Measurements from ENCODE around the gene CFHR4.
"Not testable (repeated sequence)": the region's sequence is repeated elsewhere in the genome, so short reads cannot be mapped to it uniquely, and the experiment has no call there.

CFHR4 gene

DNA sequence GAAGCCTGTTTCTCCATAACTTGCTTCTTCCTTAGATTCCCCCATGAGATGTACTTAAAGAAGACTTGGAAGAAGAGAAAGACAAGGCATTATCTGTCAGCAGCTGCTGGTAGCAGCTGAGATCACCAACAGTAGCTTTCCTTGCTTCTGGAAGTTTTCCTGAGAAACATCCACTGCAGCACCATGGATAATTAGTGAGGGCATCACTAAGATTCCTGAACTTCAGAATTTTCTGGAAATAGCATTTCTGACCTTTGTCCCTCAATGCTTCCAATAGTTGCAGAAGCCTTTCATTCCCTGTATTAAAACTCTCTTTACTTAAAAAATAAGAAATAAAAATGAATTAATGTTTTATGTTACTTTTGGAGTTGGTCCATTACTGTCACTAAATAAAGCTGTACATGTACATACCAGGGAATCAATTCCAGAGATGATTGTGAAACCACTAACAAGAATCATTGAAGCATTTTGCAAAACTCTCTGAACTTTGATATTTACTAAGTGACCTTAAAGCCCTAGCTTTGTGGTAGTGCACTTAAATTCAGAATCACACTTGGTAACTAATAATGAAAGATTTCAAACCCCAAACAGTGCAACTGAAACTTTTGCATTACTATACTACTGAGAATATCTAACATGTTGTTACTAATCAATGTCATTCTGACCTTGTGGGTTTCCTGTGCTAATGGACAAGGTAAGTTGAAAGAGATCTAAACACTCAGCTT is at the start of gene CFHR4:
Gene CFHR4 (plus strand): TSS at position 538 of the 725 bp plus-strand sequence. CDS start 99 bp downstream, at position 637.
- DNase-seq (ENCODE audit: low read depth in 2 of 2), result no peak

DNA sequence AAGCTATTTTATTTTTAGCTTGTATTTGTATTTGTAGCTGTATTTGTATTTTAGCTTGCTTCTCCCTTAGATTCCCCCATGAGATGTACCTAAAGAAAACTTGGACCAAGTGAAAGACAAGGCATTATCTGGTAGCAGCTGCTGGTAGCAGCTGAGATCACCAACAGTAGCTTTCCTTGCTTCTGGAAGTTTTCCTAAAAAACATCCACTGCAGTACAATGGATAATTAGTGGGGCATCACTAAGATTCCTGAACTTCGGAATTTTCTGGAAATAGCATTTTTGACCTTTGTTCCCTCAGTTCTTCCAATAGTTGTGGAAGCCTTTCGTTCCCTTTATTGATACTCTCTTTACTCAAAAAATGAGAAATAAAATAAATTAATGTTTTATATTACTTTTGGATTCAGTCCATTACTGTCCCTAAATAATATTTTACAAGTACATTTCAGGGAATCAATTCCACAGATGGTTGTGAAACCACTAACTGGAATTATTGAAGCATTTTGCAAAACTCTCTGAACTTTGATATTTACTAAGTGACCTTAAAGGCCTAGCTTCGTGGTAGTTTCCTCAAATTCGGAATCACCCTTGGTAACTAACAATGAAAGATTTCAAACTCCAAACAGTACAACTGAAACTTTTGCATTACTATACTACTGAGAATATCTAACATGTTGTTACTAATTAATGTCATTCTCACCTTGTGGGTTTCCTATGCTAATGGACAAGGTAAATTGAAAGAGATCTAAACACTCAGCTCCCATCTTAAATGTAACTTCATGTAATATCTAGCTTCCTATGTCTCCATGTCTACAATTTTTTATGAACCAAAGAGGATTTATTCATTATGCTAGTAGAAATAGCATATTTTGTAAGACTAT is 38.0 kb upstream of the CFHR4 start:
- DNase-seq (ENCODE audit: low read depth in 2 of 2), result not testable (repeated sequence)

DNA sequence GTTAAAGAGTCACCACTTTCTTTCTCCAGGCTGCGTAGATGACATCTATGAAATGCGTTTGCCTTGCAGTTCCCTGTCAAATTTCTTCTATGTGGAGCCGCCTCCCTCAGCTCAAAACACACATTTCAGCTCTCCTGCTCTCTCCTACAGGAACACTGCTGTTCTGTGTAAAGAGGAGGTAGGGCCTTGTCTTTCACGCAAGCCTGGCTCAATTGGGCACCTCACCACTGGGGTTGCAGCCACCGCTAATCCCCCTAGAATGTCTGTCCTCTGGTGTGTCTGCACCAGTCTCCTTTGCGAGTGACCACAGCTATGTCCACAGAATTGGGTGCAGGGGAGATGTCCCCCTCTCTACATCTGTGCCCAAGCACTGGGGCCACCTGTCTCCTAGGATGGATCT is 31.8 kb upstream of the CFHR4 start:
- DNase-seq (ENCODE audit: low read depth in 2 of 2), result no peak

DNA sequence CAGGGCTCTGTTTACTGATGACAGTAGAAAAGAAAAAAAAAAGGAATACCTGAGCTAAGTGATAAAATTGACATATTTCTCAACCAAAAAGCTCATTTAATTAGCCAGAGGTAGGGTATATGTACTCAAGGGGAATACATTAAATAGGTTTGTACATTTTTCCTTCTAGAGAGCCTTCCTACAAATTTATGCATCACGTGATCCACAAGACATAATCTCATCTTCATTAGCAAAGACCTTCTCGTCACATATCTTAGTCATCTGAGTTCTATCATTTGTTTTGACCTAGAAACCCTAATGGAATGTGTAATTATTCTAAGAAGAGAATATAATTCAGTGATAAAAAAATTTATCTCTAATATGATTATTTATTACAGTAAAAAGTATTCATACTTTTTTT is 30.7 kb upstream of the CFHR4 start:
- no peak for DNase-seq (ENCODE audit: low read depth in 2 of 2)

DNA sequence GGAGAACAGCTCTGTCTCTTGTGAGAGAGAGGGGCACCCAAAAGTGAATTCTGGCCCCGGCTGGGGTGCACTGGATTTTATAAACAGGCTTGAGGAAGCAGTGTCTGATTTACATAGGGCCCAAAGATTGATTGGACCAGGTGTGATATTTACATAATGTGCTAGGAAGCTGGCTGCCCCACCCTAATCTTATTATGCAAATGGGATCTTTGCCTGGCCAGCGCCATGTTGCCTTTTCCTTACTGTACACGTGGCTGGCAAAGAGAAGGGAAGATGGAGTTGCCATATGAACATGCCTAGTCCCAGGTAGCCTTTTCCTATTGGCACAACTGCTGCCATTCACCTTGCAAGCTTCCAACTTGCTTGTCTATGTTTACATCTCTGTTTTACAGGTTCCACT is 29.0 kb upstream of the CFHR4 start:
- no peak for DNase-seq (ENCODE audit: low read depth in 2 of 2)

DNA sequence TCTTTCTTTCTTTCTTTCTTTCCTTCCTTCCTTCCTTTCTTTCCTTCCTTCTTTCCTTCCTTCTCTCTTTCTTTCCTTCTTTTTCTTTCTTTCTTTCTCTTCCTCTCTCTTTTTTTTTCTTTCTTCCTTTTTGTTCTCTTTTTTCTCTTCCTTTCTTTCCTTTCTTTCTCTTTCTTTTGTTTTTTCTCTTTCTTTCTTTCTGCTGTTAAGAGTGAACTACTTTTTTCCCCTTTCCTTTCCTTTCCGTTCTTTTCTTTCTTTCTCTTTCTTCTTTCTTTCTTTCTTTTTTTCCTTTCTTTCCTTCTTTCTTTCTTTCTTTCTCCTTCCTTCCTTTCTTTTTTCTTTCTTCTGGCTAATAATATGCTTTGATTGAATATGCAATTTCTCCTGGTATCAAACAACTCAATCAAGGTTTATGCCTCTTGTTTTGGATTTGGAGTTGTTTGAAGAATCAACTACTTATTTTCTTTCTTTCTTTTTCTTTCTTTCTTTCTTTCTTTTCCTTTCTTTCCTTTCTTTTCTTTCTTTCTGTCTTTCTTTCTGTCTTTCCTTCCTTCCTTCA is 27.4 kb upstream of the CFHR4 start:
- DNase-seq (ENCODE audit: low read depth in 2 of 2), result no peak

DNA sequence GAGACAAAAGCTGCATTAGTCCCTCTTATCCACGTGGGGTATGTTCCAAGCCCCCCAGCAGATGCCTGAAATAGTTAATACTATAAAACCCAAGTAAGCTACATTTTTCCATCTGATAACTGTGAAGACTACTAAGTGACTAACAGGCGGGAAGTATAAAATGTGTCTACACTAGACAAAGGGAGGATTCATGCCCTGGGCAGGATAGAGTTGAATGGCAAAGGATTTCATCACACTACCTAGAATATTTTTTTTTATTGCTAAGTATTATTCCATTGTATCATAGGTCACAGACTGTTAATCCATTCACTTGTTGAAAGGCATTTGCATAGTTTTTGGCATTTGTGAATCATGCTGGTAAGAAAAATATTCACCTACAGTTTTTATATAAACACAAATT is 26.4 kb upstream of the CFHR4 start:
- no peak for DNase-seq (ENCODE audit: low read depth in 2 of 2)

DNA sequence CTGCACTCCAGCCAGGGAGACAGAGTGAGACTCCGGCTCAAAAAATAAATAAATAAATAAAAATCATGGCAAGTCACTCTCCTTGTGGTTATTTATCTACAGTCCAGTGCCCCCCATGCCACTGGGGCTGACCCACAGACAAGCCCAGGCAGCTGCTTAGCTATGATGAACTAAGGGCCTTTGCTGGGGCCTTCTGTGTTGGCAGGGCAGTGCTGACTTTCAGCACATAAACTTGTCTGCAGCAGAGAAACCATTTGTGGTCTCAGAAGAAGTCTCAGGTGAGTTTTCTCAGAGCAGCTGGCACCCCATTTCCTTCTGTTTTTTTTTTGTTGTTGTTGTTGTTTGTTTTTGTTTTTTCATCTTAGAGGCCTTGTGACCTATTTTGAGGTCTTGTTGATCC is 20.9 kb upstream of the CFHR4 start:
- DNase-seq (ENCODE audit: low read depth in 2 of 2), result no peak

DNA sequence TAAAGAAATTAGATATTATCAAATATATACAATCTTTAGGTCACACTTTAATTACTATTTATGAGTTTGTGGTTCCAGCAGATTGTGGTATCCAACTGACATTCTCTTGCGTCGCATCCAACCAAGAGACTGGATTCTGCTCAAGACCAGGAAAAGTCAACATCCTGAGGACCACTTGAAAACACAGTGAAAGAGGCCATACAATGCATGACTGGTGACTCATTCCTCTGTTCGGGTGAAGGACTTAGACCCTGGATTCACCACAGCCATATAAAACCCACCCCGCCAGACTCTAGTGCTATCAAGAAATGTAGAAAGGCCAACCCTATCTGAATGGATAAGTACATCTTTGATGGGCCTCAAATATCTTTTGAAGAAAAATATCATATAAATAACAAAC is 14.5 kb upstream of the CFHR4 start:
- DNase-seq (ENCODE audit: low read depth in 2 of 2), result no peak

DNA sequence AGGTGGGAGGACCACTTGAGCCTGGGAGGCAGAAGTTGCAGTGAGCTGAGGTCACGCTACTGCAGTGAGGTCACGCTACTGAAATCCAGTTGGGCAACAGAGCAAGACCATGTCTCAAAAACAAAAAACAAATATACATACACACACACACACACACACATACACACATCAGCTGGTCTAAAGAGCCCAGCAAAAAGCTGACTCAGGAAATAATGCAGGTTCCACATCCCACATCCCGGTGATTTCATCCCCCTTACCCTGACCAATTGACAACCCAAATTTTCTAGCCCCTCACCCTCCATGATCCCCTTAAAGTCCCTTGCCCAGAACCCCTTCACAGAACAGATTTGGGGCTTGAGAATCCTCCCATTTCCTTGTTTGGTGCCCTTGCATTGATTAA is 11.9 kb upstream of the CFHR4 start:
- DNase-seq (ENCODE audit: low read depth in 2 of 2), result no peak

DNA sequence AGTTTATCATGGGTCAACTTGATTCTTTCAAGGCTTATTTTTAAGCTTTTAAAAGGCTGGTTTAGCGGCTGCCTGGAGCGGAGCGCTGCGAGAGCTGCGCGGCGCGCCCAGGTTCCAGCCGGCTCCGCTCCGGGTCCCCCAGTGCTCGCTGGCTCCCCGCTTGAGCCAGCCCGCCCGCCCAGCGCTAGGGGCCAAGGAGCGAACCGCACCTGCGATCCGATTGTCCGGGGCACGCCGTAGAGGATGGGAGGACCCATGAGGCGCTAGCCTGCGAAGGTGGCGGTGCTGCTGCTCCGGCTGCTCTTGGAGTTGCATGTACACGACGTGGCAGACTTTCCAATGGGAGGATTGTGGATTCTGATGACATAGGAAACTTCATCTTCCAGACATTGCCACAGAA is 9.9 kb upstream of the CFHR4 start:
- DNase-seq (ENCODE audit: low read depth in 2 of 2), result no peak

DNA sequence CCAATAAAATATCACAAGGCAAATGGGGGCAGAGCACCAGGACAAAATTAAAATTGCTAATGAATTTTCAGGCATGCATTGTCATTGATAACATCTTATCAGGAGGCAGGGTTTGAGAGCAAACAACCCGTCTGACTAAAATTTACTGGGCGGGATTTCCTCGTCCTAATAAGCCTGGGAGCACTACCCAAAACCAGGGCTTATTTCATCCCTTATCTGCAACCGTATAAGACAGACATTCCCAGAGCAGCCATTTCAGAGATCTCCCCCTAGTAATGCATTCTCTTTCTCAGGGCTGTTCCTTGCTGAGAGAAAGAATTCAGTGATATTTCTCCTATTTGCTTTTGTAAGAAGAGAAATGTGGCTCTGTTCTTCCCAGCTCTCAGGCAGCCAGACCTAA is 1.3 kb upstream of the CFHR4 start:
- DNase-seq (ENCODE audit: low read depth in 2 of 2), result not testable (repeated sequence)

DNA sequence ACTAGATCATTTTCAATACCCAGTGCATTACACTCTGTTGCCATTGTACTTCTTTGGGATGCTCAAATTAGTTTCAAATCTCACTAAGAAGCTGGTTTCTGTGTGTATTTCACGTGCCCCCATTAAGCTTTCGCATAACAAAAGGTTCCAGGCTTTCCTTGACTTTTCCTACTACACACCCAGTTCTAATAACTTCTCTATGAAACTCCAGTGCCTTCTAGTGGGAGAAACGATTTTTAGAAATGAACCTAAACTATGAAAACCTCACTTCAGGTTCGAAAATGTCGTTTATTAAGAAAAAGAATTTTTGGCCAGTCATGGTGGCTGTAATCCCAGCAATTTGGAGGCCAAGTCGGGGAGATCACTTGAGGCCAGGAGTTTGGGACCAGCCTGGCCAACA is 2.8 kb downstream of the CFHR4 start:
- DNase-seq (ENCODE audit: low read depth in 2 of 2), result no peak

DNA sequence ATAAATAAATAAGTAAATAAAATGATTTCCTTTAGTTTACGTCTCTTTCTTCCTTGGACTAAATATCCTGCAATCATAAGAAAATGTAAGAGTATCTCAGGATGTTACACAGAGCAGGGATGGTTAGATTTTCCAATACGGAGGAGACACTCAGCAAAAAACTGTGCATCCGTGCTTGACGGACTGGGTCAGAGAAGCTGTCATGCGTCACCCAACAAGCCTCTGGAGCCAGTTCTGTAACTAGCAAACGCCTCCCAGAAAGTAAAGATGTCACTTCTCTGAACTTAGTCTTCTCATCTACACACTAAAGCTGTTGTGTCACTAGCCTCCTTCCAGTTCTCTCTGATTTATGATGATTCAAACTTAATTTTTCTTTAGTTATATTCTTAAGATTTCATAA is 3.4 kb downstream of the CFHR4 start:
- no peak for DNase-seq (ENCODE audit: low read depth in 2 of 2)

DNA sequence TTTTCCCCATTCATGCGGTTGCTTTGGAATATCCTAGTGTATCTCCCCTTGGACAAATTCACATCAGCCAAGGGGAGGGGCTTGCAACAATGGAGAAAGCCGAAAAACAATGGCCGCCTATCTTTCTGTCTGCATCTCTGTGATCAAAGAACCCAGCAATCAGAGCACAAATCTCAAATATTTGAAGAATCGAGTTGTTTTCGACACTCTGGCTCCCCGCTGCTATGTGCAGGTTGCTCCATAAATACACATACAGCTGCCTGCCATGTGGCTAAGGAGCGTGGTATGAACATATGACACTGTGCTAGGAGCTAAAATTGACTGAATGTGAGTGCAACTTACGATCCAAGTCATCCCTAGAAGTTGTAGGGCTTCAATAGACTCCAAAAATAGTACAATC is 8.5 kb downstream of the CFHR4 start:
- no peak for DNase-seq (ENCODE audit: low read depth in 2 of 2)

DNA sequence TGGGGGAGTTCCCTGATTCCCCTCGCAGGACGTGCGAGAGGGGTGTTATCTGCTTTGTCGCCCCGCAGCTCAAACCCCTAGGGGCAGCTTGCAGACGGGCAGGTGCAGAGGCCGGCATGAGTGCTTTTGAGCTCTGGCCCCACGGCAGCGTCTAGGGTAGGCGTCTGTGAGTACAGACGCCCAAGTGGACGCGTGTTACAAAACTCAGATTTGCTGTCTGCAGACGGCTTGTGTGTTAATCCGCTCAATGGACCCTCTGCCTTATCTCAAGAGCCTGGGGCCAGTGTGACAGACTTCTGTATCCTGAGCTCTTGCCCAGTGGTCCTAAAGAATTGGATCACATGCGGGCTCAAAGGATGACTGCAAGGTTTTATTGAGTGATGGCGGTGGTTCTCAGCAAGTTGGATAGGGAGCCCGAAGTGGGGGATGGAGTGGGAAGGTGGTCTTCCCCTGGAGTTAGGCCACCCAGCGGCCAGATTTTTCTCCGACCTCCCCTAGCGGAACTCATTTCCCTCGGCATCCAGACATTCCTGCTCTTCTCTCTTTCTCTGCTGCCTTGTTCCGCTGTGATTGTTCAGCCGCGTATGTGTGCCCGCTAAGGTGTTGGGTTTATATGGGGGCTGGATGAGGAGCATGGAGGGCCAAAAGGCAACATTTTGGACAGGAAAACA is 9.4 kb downstream of the CFHR4 start:
- DNase-seq (ENCODE audit: low read depth in 2 of 2), result no peak

DNA sequence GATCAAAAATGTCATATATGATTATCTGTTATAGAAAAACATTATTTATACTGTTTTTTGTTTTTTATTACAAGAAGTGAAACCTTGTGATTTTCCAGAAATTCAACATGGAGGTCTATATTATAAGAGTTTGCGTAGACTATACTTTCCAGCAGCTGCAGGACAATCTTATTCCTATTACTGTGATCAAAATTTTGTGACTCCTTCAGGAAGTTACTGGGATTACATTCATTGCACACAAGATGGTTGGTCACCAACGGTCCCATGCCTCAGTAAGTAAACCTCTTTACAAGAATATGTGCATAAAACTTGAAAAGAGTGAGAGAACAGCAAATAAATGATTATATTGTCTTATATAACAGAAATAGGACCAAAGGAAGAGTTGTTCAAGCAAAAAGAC is 14.5 kb downstream of the CFHR4 start:
- no peak for DNase-seq (ENCODE audit: low read depth in 2 of 2)

DNA sequence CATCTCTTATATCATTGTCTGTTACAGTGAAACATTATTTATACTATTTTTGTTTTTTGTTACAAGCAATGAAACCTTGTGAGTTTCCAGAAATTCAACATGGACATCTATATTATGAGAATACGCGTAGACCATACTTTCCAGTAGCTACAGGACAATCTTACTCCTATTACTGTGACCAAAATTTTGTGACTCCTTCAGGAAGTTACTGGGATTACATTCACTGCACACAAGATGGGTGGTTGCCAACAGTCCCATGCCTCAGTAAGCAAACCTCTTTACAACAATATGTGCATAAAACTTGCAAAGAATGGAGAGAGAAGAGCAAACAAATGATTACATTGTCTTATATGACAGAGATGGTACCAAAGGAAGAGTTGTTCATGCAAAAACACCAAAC is 22.4 kb downstream of the CFHR4 start:
- DNase-seq (ENCODE audit: low read depth in 2 of 2), result no peak

DNA sequence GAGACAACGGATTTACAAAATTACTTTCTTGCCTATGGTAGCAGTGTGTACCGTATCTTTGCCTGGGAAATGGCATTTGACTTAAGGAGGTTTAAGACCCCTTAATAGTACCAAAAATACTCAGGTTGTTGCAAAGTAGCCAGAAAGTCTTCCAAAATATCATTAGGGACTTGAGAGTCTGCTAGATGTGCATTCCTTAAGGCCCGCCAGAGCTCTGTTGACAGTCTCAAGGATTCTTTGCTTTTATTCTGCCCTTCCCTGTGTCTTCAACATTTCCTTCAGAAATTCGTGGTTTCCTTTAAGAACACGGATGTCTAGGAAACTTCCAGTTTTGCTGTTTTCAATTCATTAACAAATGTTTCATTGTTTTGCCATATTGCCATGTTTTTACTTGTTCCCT is 24.4 kb downstream of the CFHR4 start:
- DNase-seq (ENCODE audit: low read depth in 2 of 2), result not testable (repeated sequence)

DNA sequence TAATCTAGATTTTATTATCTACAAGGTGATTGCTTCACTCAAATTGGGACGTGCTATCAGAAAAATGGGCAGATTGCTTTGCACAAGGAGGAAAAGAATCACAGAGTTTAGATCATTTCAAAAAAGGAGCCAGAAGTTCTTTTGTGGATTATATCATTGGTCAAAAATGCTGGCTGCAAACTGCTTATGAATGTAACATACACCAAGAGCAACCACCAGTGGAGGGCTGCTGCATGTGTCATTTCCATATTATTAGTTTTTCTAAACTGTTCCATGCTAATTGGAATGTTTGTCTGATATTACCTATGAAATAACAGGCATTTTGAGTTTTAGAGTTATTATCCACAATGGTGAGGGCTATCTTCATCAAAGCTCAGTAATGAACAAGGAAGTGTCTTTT is 39.0 kb downstream of the CFHR4 start:
- not testable (repeated sequence) for DNase-seq (ENCODE audit: low read depth in 2 of 2)

DNA sequence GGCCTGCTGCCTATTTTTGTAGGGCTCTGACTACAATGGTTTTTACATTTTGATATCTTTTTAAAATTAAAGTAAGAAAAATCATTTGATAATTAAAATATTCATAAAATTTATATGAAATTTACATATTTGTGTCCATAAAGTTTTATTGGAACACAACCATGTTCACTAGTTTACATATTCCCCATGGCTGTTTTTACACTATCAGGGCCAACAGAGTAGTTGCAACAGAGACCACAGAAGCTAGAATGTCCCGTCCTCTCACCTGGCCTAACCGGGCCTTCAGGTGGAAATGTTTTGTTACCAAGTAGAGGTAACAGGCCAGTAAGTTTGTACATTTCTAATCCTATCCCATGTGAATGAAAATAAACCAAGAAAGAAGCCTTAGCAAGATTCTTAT is 45.0 kb downstream of the CFHR4 start:
- DNase-seq (ENCODE audit: low read depth in 2 of 2), result not testable (repeated sequence)

DNA sequence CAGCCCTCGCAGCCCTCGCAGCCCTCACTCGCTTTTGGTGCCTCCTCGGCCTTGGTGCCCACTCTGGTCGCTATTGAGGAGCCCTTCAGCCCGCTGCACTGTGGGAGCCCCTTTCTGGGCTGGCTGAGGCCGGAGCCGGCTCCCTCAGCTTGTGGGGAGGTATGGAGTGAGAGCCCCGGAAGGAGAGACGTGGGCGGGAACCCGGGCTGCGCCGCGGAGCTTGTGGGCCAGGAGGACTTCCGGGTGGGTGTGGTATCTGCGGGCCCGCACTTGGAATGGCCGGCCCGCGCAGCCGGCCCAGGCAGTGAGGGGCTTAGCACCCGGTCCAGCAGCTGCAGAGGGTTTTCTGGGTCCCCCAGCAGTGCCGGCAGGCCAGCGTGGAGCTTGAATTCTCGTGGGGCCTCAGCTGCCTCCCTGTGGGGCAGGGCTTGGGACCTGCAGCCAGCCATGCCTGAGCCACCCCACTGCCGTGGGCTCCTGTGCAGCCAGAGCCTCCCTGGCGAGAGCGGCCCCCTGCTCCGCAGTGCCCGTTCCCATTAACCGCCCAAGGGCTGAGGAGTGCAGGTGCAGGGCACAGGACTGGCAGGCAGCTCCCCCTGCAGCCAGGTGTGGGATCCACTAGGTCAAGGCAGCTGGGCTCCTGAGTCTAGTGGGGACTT is 45.8 kb downstream of the CFHR4 start:
- no peak for DNase-seq (ENCODE audit: low read depth in 2 of 2)
